ENCODE measurements around the gene LDAH. TPM values are rescaled to one million over a fixed set of nuclear protein-coding genes. Genes with fewer than 3 reads are reported as not detected.

Gene LDAH
- total and polyA plus RNA-seq, 2 experiments from 2014 or later = 13.2 to 27.6 TPM

DNA sequence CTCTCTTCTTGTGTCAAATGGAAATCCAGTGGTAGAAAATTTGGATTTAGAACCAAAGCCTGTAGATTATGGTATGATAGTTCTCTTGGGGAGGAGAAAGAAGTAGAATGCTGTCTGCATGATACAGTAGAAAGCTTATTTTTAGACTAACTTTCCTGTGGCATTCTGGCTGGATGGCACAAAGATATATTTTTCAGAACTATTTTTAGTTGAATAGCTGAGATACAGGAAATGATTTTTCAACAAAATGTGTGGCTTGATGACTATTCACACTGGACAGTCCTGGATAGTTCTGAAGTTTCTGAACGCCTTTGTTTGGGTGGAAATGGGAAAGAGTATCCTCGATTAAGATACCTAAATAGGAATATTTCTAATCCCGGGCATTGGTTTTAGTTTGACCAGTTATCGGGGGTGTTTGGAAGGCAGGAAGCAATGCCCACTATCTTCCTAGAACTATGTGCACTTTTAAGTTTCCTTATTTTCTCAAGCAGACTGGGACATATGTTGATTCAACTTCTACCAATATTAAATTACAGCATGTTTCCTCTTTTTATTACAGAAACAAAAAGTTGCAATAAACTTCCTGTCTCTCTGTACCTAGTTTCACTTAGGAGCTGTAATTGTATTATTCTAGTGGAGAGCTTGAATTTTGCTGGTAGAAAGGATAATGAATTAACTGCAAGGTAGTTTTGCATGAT lies 123.8 kb downstream of the LDAH start:
- Histone ChIP-seq H3K27ac (no peak overlapping the region), H3K4me1 (ENCODE audit: insufficient read depth) (peaks cover 9% of the 10 kb centered on the region; the same call in 1 of the 2 replicates)

DNA sequence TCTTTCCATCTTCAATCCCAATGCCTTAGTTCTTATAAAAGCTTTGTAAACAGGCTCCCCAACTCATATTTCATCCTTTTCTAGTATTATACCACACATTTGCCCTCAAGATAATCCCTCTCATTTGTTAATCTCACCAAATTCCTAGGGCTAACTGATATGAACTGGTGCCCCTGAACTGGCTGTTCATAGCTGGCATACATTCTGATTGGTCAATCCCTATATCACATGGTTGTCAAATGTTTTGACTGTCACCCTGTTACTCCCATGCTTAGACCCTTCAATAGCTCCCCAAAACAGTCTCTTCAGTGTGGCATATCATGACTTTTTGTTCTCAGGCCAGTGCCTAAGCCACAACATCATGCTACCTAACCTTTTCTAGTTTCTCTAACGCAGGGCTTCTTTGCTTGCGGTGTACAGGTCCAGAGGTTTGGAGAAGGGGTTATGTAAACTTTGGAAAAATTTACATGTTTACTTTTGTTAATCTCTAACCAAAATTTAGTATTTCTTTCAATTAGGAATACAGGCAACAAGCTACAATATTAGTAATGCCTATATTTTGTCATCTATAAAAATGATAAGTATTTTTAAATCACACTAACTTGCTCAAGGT lies 125.5 kb downstream of the LDAH start:
- no peaks in the 10 kb centered on the region for H3K79me2 ChIP-seq (ENCODE audit: insufficient read depth)
- H3K36me3 ChIP-seq (ENCODE audit: low read depth) = no peaks in the 10 kb centered on the region
- H3K27ac ChIP-seq = no peak overlapping the region
- no peak for DNase-seq
- no peaks in the 10 kb centered on the region for H3F3A ChIP-seq (ENCODE audit: insufficient read depth)
- H3K9ac ChIP-seq = no peak overlapping the region
- in situ Hi-C loops (cut with MboI) = no loop called here
- TF ChIP-seq EZH2phosphoT487 (IDR thresholded peaks at IDR 0.05; ENCODE audit: insufficient read depth, low read depth) = no peak
- TF ChIP-seq EZH2 (IDR thresholded peaks at IDR 0.05; ENCODE audit: insufficient read depth, poor library complexity, severe bottlenecking) = no peak
- WGBS, 2 experiments (ENCODE audit: low coverage in 1 of 2, low lambda C conversion rate in 2 of 2, missing lambda C conversion rate in 2 of 2) = 95 to 100% methylated on average over 2 of the region's 2 CpGs
- H2AFZ ChIP-seq = no peak overlapping the region
- no peak overlapping the region for H3K4me2 ChIP-seq (ENCODE audit: unreplicated experiment)
- H3K4me1 ChIP-seq (ENCODE audit: insufficient read depth) = peaks cover 5% of the 10 kb centered on the region; the same call in 1 of the 2 replicates
- no peaks in the 10 kb centered on the region for H3K9me3 ChIP-seq (ENCODE audit: low read depth)
- no peaks in the 10 kb centered on the region for H3K27me3 ChIP-seq (replicated peaks; ENCODE audit: insufficient read depth)
- no peaks in the 10 kb centered on the region for H3K9me2 ChIP-seq (ENCODE audit: insufficient read depth)
- H3K4me3 ChIP-seq = no peak overlapping the region
- H4K20me1 ChIP-seq (ENCODE audit: insufficient read depth) = no peaks in the 10 kb centered on the region

More for the DNA sequence above, 123.8 kb downstream of the LDAH start:
- Histone ChIP-seq H2AFZ (no peak overlapping the region), H3K27me3 (replicated peaks; ENCODE audit: insufficient read depth) (no peaks in the 10 kb centered on the region), H3K9me2 (ENCODE audit: insufficient read depth) (no peaks in the 10 kb centered on the region), H3K4me3 (no peak overlapping the region), H3F3A (ENCODE audit: insufficient read depth) (no peaks in the 10 kb centered on the region), H3K9ac (no peak overlapping the region), H4K20me1 (ENCODE audit: insufficient read depth) (no peaks in the 10 kb centered on the region), H3K4me2 (ENCODE audit: unreplicated experiment) (no peak overlapping the region), H3K79me2 (ENCODE audit: insufficient read depth) (no peaks in the 10 kb centered on the region), H3K9me3 (ENCODE audit: low read depth) (no peaks in the 10 kb centered on the region), H3K36me3 (ENCODE audit: low read depth) (no peaks in the 10 kb centered on the region)
- in situ Hi-C loops (cut with MboI) = no loop called here
- no peak for TF ChIP-seq EZH2phosphoT487 (IDR thresholded peaks at IDR 0.05; ENCODE audit: insufficient read depth, low read depth)
- TF ChIP-seq EZH2 (IDR thresholded peaks at IDR 0.05; ENCODE audit: insufficient read depth, poor library complexity, severe bottlenecking) = no peak
- 97% methylated on average over 4 of the region's 4 CpGs for WGBS, 2 experiments (ENCODE audit: low coverage in 1 of 2, low lambda C conversion rate in 2 of 2, missing lambda C conversion rate in 2 of 2)
- DNase-seq = no peak

DNA sequence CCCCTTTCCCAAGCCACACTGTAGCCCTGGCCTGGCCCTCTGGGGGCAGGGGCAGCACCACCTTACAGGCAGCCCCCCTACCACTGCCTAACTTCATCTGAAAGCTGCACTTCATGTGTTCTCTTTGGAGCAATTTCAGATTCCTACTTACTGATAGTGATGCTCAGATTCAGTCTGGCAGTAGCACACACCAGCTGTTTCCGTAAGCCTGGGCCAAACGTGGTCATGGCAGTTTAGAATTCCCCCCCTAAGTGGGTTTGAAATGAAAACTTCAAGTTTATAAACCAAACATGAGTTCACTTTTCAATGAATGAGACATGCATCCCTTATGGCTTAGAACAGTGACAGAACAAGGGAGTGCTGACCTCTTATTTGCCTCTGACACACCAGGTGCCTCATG lies 126.5 kb downstream of the LDAH start:
- Histone ChIP-seq H3K9me2 (ENCODE audit: insufficient read depth) (no peaks in the 10 kb centered on the region), H3K4me2 (ENCODE audit: unreplicated experiment) (no peak overlapping the region), H3K36me3 (ENCODE audit: low read depth) (no peaks in the 10 kb centered on the region), H3K79me2 (ENCODE audit: insufficient read depth) (no peaks in the 10 kb centered on the region), H3K4me3 (no peak overlapping the region), H2AFZ (no peak overlapping the region), H3F3A (ENCODE audit: insufficient read depth) (no peaks in the 10 kb centered on the region), H3K9me3 (ENCODE audit: low read depth) (no peaks in the 10 kb centered on the region), H3K27me3 (replicated peaks; ENCODE audit: insufficient read depth) (no peaks in the 10 kb centered on the region), H4K20me1 (ENCODE audit: insufficient read depth) (no peaks in the 10 kb centered on the region), H3K4me1 (ENCODE audit: insufficient read depth) (no peaks in the 10 kb centered on the region), H3K9ac (no peak overlapping the region), H3K27ac (no peak overlapping the region)
- no peak for TF ChIP-seq EZH2phosphoT487 (IDR thresholded peaks at IDR 0.05; ENCODE audit: insufficient read depth, low read depth)
- TF ChIP-seq EZH2 (IDR thresholded peaks at IDR 0.05; ENCODE audit: insufficient read depth, poor library complexity, severe bottlenecking) = no peak
- WGBS, 2 experiments (ENCODE audit: low coverage in 1 of 2, low lambda C conversion rate in 2 of 2, missing lambda C conversion rate in 2 of 2) = 91 to 95% methylated on average over 2 of the region's 2 CpGs
- in situ Hi-C loops (cut with MboI) = no loop called here
- no peak for DNase-seq

DNA sequence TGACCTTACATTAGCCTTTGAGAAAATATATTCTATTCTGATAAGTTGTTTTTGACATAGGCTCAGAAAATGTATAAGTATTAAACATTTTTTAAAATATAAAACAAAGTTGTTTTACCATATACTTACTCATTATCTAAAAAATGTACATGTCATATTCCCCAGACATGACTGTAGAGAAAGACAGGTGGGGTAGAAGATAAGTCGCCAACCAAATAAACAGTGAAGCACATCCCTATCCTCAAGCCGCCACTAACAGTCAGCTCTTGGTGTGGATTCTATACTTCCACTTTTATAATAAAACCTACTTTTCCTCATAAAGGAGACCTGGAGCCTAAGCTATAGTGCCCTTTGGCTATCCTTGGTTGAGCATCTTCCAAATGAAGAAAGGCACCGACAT lies 129.6 kb downstream of the LDAH start:
- in situ Hi-C loops (cut with MboI) = no loop called here
- no peaks in the 10 kb centered on the region for H4K20me1 ChIP-seq (ENCODE audit: insufficient read depth)
- no peaks in the 10 kb centered on the region for H3K36me3 ChIP-seq (ENCODE audit: low read depth)
- H3K27me3 ChIP-seq (replicated peaks; ENCODE audit: insufficient read depth) = no peaks in the 10 kb centered on the region
- H3K4me1 ChIP-seq (ENCODE audit: insufficient read depth) = no peaks in the 10 kb centered on the region
- no peaks in the 10 kb centered on the region for H3K9me3 ChIP-seq (ENCODE audit: low read depth)
- H3F3A ChIP-seq (ENCODE audit: insufficient read depth) = no peaks in the 10 kb centered on the region
- no peak overlapping the region for H3K4me2 ChIP-seq (ENCODE audit: unreplicated experiment)
- no peak for DNase-seq
- no peak overlapping the region for H3K9ac ChIP-seq
- no peak overlapping the region for H3K27ac ChIP-seq
- H3K79me2 ChIP-seq (ENCODE audit: insufficient read depth) = no peaks in the 10 kb centered on the region
- 97 to 99% methylated on average over 3 of the region's 3 CpGs for WGBS, 2 experiments (ENCODE audit: low coverage in 1 of 2, low lambda C conversion rate in 2 of 2, missing lambda C conversion rate in 2 of 2)
- H3K9me2 ChIP-seq (ENCODE audit: insufficient read depth) = no peaks in the 10 kb centered on the region
- TF ChIP-seq EZH2 (IDR thresholded peaks at IDR 0.05; ENCODE audit: insufficient read depth, poor library complexity, severe bottlenecking) (no peak), EZH2phosphoT487 (IDR thresholded peaks at IDR 0.05; ENCODE audit: insufficient read depth, low read depth) (no peak)
- no peak overlapping the region for H3K4me3 ChIP-seq
- no peak overlapping the region for H2AFZ ChIP-seq

Measured in GM23248 (cell line).